HG02884 (cell line): ENCODE results near the gene MAPKBP1.

Experiments
- ATAC-seq: cut with Tn5 transposase; IDR thresholded peaks from one replicate; pipeline ENCODE4 v1.9.1; 2021; ENCODE audit warnings: mild to moderate bottlenecking, moderate library complexity; ENCODE audit not compliant: unreplicated experiment

Gene MAPKBP1

DNA sequence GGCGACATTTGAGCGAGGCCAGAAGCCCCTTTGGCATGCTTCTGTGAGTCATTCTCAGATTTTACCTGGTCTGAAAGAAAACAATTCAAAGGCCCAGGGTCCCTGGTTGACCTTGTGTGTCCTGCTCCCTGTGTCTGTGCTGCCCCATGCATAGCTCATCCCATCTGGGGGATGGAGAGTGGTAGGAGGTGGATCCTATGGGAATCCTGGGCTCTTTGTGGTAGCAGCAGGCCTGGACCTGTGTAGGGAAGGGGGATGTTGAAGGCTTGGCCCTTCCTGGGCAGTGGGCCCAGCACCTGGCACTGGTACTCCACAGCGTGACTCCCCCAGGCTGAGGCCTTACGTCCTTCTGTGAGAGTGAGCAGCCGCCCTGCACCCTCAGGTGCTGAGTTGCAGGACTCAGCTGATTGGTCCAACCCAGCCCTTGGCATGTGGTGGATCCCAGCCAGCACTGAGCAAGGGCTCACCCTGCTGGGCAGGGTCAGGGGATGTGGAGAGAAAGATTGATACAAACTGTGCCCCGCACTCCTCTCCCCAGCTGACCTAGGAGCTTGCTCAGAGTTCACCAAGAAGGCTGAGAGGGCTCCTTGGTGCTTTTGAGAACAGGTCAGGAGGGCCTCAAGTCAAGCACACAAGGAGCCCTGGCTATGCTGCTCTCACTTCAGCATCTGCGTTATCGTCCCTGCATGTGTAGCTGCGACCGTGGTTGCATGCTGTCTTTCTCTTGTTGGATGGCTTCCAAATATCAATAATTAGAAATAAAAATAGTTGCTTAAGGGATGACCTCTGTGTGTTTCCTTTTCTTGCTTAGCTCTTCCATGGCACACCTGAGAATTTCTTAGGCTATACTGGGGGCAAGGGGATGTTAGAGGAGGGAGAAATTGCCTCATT, 32.3 kb downstream of the MAPKBP1 start:
- ATAC-seq: no peak

DNA sequence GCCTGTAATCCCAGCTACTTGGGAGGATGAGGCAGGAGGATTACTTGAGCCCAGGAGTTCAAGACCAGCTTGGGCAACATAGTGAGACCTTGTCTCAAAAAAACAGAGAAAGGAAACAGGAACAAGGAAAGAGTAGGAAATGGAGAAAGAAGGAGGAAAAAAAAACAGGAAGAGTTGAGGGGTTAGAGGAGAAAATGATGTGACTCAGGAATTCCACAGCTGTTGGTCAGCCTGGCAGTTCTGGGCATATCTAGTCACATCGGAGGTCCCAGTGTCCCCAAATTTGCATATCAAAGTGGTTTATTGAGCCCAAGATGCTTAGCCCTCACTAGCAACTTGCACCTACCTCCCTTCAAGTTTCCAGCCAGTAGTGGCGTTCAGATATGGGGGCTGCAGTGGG, 34.8 kb downstream of the MAPKBP1 start:
- ATAC-seq: no peak

DNA sequence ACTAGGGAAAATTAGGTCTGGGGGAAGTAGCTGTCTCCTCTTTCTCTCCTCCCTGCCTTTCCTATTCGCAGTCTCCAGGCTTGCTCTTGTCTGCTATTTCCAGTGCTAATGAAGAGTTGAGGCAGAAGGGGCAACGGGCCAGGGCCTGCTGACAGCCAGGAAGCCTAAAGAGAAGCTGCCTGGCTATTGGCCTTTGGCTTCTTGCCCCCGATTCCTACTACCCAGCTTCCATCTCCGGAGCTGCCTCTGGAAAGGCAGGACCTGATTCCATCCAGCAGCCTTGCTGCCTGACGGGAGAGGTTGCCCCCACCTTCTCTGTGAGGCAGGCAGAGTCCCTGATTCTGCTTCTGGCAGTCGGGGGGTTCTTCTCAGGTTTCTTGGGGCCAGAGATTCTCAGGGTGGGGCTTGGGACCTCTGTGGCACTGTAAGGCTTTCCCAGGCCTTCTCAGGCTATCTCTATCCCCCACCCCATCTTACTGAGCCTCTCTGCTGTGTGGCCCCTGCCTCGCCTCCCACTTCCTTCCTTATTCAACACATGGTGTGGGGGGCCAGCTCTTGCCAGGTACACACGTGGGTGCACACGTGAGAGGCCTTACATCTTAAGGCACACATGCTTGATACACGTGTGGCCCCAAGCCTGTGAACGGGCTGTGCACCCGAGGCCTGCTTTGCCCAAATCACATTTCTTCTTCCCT, 35.4 kb downstream of the MAPKBP1 start:
- ATAC-seq: no peak

DNA sequence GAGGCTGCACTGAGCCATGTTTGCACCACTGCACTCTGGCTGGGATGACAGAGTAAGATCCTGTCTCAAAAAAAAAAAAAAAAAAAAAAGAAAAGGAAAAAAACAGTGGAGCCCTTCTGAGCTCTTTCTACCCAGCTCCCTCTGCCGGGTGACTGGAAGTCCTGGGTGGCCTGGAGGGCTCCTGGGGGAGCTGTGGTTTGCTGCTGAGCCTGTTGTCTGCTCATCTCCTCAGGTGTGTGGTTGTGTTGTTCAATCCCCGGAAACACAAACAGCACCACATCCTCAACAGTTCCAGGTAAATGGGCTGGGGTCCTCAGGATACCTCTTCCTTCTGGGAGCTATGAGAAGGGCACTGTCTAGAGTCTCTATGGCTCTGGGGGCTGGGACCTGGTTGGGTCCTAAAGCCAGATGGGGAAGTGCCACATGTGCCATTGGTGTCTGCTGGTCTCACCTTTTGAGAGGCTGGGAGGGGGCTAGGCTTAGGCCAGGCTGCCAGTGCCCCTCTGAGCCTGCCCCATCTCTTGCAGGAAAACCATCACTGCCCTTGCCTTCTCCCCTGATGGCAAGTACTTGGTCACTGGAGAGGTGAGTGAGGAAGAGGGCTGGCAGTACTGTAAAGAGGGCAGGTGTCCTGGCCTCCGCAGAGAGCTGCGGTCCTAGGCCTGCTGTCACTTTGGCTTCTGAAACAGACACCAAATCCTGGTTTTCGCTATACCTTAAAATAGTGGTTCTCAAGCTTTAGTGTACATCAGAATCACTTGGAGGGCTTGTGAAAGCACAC, 36.6 kb downstream of the MAPKBP1 start:
- ATAC-seq: no peak

DNA sequence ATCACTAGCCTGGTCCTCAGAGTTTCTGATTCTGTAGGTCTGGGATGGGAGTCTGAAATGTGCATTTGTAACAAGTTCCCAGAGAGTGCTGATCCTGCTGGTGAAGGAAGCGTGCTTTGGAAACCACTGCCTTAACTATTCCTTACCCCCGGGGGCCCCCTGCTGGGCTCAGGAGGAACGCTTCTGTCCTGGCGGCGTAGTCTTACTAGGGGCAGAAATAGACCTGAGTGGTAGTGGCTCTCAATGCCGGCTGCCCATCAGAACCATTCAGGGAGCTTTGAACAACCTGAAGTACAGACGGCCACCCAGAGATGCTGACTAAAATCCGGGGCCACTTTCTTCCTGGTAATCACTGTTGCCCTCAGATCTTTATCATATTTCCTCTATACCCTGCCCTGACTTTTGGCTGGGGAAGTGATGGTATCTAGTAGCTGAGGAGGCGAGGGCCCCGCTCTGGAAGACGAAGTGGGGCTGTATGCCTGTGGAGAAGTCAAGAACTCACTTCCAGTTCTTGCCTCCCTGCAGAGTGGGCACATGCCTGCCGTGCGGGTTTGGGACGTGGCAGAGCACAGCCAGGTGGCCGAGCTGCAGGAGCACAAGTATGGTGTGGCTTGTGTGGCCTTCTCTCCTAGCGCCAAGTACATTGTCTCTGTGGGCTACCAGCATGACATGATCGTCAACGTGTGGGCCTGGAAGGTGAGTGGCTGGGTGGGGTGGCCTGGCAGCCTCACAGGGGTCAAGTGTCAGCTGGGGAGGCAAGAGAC, 37.3 kb downstream of the MAPKBP1 start:
- no peak for ATAC-seq

DNA sequence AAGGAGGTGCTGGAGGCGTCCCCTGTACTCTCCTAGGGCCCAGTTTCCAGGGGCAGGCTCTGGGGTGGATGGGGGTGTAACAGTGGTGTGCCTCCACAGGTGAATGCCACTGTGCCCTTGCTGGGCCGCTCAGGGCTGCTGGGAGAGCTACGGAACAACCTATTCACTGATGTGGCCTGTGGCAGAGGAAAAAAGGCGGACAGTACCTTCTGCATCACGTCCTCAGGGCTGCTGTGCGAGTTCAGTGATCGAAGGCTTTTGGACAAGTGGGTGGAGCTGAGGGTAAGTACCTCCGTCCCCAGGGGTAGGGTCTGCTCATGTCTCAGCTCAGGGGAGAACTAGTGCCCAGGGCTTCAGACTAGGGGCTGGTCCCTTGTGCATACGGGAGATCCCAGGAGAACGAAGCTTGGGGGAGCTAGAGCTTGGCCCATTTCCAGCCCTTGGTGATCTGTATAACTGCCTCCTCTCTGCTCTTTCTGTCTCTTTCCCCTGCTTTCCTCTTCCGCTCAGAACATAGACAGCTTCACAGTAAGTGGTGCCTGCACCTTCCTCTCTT, 38.6 kb downstream of the MAPKBP1 start:
- no peak for ATAC-seq

DNA sequence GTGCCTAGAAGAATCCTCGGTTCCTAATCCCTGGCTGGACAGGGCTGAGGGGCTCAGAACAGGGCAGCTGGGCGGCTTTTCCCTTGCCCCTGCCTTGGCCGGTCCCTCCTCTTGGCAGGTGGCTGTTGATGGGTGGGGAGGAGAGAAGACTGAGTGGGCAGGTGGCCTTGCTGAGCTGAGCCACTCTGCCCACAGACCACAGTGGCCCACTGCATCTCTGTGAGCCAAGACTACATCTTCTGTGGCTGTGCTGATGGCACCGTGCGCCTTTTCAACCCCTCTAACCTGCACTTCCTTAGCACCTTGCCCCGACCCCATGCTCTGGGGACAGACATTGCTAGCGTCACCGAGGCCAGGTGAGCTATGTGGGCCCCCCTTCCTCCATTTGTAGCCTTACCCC, 39.1 kb downstream of the MAPKBP1 start:
- no peak for ATAC-seq

DNA sequence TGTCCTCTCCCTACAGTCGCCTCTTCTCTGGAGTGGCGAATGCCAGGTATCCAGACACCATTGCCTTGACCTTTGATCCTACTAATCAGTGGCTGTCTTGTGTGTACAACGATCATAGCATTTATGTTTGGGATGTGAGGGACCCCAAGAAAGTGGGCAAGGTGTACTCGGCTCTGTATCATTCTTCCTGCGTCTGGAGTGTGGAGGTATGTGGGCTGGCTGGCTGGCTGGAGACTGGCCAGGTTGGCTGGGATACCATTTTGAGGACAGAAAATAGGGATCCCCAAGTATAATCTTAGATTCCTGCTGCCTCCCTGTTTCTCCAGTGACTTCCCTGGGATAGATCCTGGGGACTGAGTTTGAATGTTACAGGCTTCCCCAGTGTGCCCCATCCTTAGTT, 40.2 kb downstream of the MAPKBP1 start:
- no peak for ATAC-seq

DNA sequence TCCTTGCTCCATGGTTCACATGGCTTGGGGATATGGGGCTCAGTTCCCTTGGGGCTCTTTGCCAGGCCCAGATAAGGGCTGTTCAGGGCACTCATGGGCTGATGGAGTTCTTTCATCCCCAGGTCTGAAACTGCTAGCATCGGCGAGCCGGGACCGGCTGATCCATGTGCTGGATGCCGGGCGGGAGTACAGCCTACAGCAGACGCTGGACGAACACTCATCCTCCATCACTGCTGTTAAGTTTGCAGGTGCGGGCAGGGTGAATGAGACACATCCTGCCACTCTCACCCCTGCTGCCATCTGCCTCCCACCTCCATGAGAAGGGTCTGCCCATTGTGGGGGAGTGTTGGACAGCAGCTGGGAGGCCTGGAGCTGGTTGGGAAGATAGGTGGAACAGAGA, 42.5 kb downstream of the MAPKBP1 start:
- ATAC-seq: no peak

DNA sequence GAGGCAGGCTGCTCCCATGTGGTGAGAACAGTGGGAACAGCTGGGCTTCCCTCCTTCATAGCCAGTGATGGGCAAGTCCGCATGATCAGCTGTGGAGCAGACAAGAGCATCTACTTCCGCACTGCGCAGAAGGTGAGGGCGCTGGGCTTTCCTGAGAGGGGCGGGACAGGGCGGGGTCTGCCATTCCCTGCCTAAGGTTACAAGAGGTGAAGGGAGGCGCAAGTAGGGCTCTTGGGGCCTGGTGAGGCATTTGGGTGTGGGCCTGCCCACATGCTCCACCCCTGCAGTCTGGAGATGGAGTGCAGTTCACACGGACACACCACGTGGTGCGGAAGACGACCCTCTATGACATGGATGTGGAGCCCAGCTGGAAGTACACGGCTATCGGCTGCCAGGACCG, 43.0 kb downstream of the MAPKBP1 start:
- no peak for ATAC-seq

DNA sequence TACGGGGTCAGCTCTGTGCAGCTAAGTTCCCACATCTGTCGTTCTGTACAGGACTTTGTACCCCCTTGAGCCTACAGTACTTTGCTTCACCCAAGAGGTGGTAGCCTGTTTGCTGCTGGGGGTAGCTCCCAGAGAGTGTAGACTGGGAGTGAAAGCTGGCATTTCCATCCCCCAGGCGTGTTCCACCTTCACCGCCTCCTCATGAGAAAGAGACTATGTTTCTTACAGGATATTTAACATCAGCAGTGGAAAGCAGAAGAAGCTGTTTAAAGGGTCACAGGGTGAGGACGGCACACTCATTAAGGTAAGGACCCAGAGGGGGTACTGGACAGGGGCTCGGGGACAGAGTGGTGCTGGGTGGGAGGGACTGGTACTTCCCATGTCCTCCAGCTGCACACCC, 43.5 kb downstream of the MAPKBP1 start:
- no peak for ATAC-seq

DNA sequence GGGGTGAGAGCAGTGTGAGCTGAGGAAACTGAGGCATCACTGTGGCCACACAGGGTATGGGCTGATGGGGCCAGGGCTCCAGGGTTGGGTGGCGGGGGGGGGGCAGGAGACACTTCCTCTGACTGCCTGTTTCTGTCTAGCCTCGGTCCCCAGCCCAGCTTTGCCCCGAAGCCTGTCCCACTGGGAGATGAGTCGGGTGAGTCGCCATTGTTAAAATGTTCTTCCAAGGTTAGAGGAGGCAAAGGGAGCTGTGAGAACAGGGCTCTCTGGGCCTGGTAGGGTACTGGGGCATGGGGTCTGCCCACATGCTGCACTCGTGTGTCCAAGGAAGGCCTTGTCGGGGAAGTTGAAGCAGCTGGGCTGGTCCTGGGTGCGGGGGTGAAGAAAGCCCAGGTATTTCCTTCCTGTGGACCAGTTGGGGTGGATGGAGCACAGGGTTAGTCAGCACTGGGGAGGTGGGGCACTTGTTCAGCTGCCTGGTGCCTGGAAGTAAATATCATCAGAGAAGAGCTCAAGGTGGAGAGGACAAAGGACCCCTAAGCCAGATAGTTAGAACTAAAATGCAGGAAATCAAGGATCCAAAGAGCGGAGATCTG, 45.3 kb downstream of the MAPKBP1 start:
- ATAC-seq: no peak

DNA sequence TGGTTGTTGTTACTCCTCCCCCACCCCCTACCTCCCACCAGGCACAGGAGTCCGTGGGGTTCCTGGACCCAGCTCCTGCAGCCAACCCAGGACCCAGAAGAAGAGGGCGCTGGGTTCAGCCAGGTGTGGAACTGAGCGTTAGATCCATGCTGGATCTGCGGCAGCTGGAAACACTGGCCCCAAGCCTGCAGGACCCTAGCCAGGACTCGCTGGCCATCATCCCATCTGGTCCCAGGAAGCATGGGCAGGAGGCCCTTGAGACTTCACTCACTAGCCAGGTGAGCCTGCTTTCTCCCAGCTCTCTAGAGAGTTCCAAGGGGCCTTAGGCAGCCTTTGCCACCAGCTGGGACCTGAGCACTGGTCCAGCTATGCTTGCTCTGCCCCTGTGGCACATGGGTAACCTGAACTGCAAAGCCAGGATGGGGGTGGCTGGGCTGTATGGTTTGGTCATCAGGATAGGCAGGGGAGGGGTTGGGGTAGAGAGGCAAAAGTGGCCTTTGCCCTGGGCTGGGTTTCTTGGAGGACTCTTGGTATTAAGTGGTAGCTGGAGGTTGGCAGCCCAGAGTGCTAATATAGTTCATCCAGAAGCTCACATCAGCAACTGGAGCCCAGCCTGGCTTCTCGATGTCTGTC, 46.6 kb downstream of the MAPKBP1 start:
- ATAC-seq: no peak

DNA sequence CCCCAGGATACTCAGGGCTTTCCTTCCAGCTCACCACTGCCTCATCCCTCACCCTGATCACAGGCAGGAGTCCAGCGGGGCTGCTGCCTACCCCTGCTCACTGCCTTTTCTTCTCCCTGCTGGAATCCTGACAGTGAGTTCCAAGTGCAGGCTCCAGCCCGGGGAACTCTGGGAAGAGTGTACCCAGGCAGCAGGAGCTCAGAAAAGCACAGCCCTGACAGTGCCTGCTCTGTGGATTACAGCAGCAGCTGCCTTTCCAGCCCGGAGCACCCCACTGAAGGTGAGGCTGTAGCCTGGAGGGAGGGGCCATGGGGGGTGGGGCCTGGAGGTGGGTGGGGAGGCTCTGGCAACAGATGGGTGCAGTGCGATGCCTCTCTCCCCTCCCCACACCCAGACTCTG, 47.5 kb downstream of the MAPKBP1 start:
- ATAC-seq: no peak

DNA sequence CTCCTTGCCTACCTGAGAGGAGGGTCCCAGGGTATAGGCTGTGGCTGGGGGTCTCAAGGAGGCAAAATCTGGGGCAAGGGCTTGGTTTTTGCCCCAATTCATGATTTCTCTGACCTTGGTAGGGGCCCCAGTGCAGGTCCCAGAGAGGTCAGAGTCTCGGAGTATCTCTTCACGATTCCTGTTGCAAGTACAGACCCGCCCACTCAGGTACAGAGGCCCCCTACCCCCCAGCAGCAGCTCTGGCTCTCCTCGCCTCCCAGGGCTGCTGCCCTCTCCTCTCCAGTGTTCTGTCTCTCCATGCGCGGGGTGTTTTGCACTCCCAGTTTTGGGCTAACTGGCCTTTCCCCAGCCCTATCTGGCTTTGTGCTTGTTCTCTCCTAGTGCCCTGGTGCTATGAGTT, 48.2 kb downstream of the MAPKBP1 start:
- no peak for ATAC-seq

DNA sequence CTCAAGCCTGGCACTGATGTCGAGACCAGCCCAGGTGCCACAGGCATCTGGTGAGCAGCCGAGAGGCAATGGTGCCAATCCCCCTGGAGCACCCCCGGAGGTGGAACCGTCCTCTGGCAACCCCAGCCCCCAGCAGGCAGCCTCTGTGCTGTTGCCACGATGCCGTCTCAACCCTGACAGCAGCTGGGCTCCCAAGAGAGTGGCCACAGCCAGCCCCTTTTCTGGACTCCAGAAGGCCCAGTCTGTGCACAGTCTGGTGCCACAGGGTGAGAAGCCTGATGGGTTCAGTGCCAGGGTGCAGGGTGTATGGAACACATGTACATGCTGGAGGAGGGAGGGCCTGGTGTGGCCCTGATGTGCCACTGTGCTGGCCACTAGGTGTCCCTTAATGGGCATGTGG, 48.7 kb downstream of the MAPKBP1 start:
- no peak for ATAC-seq

DNA sequence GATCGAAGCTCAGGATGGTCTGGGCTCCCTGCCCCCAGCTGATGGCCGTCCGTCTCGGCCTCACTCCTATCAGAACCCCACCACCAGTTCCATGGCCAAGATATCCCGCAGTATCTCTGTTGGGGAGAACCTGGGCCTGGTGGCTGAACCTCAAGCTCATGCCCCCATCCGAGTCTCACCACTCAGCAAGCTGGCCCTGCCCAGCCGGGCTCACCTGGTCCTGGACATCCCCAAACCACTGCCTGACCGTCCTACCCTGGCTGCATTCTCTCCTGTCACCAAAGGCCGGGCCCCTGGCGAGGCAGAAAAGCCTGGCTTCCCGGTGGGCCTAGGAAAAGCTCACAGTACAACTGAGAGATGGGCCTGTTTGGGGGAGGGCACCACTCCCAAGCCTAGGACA, 49.2 kb downstream of the MAPKBP1 start:
- ATAC-seq: no peak

DNA sequence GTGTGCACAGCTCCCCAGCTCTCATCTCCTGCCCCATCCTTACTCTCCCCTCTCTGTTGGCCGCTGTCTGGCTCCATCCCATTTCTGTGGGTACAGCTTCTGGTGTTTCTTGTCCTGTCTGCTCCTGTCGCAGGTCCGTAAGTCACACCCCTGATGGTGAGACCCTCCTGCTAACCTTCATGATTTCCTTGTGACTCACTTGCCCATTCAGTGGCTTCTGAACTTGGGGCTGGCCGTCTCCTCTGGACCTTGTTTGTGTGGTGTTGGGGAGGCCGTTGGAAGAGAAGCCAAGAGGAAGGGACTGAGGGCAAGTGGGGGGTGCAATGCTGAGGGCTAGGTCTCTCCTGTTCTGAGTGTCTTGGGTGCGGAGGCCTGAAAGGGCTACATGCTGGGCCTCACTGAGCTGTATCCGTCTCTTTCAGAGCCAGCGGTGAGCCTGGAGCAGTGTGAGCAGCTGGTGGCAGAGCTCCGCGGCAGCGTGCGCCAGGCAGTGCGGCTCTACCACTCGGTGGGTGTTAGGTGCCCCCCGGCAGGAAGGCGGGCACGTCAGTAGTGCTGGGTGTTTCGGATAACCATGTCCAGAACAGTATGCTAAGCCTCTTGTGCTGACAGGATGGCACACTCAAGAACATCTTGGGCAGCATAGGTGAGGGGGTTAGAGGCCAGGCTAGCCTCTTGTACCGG, 49.9 kb downstream of the MAPKBP1 start:
- no peak for ATAC-seq

DNA sequence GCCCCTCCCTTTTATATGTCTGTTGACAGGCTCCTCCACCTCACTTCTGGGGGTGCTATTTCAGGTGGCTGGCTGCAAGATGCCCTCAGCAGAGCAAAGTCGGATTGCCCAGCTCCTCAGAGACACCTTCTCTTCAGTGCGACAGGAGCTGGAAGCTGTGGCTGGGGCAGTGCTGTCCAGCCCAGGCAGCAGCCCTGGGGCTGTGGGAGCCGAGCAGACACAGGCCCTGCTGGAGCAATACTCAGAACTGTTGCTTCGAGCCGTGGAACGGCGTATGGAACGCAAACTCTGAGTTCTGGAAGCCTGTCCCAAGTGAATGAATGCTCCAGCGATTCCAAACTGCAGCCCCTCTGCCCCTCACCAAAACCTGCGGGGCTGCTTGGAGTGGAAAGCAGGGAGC, 50.9 kb downstream of the MAPKBP1 start:
- no peak for ATAC-seq
